Globus pallidus (tissue), 1 donor: ENCODE measurements around the gene DNAJB13.
"Not testable (repeated sequence)": the region's sequence is repeated elsewhere in the genome, so short reads cannot be mapped to it uniquely, and the experiment has no call there.

Experiments
- DNase-seq: peaks from one replicate; pipeline ENCODE4 v3.0.0-alpha.2; 2015; ENCODE audit warnings: low spot score

The DNAJB13 gene

GRCh38 chr11:73950869-73951710 is at the start of gene DNAJB13:
DNAJB13 (plus strand) TSS chr11:73951026; CDS start chr11:73951070, 44 bp downstream.
- DNase-seq: no peak

GRCh38 chr11:73902303-73902702 is 48.5 kb upstream of the DNAJB13 start:
- no peak for DNase-seq

GRCh38 chr11:73907191-73907590 is 43.6 kb upstream of the DNAJB13 start:
- no peak for DNase-seq

- no peak for DNase-seq
These were observed 38.8 kb upstream of the DNAJB13 start for GRCh38 chr11:73912026-73912425.

GRCh38 chr11:73913472-73913871 is 37.4 kb upstream of the DNAJB13 start:
- no peak for DNase-seq

GRCh38 chr11:73914284-73914683 is 36.5 kb upstream of the DNAJB13 start:
- no peak for DNase-seq

GRCh38 chr11:73916435-73916834 is 34.4 kb upstream of the DNAJB13 start:
- no peak for DNase-seq

- no peak for DNase-seq
These were observed 29.6 kb upstream of the DNAJB13 start for GRCh38 chr11:73921180-73921579.

GRCh38 chr11:73929388-73929787 is 21.4 kb upstream of the DNAJB13 start:
- no peak for DNase-seq

GRCh38 chr11:73931039-73931645 is 19.7 kb upstream of the DNAJB13 start:
- peak; percentile 81 for DNase-seq

GRCh38 chr11:73931951-73932350 is 18.9 kb upstream of the DNAJB13 start:
- DNase-seq: no peak

GRCh38 chr11:73932781-73933180 is 18.0 kb upstream of the DNAJB13 start:
- no peak for DNase-seq

GRCh38 chr11:73936047-73936446 is 14.8 kb upstream of the DNAJB13 start:
- not testable (repeated sequence) for DNase-seq

GRCh38 chr11:73939096-73939495 is 11.7 kb upstream of the DNAJB13 start:
- DNase-seq: no peak

- DNase-seq: no peak
These were observed 9.8 kb upstream of the DNAJB13 start for GRCh38 chr11:73940801-73941570.

- no peak for DNase-seq
These were observed 8.8 kb upstream of the DNAJB13 start for GRCh38 chr11:73942010-73942409.

GRCh38 chr11:73944085-73944484 is 6.7 kb upstream of the DNAJB13 start:
- no peak for DNase-seq

GRCh38 chr11:73944901-73945300 is 5.9 kb upstream of the DNAJB13 start:
- DNase-seq: no peak

GRCh38 chr11:73945396-73945795 is 5.4 kb upstream of the DNAJB13 start:
- DNase-seq: no peak

- DNase-seq: no peak
These were observed 3.9 kb upstream of the DNAJB13 start for GRCh38 chr11:73946798-73947458.

GRCh38 chr11:73949246-73949645 is 1.6 kb upstream of the DNAJB13 start:
- no peak for DNase-seq

GRCh38 chr11:73949912-73950311 is 914 bp upstream of the DNAJB13 start:
- DNase-seq: no peak
